ENCODE results near the gene ZNF598. TPM values are rescaled to one million over a fixed set of nuclear protein-coding genes. Genes with fewer than 3 reads are reported as not detected.

ZNF598 gene
- total RNA-seq, 6 donors from 2014 or later = 20.1 to 62.8 (median 41.7) TPM

DNA sequence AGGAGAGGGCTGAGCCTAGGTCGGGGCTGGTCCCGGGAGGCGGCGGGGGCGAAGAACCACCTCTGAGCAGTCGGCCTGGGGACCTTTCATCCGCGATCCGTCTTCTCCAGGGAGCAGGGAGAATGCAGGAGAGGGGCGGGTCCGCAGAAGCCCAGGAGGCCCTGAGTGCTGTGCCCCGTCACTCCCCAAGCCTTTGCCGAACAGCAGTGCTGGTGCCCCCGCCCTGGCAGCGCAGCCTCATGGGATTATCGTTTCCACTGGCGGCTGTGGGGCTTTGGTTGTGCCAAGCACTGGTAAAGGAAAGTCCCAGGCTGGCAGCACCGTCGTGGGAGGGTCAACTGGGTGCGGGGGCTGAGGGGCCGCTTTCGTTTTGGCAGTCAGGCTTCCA, 37.1 kb downstream of the ZNF598 start:
- H3K36me3 ChIP-seq = peaks cover 11 to 36% (median 34%) of the 10 kb centered on the region in 4 donors
- WGBS, 2 donors = 5 to 6% methylated on average over 16 to 20 of the region's 22 CpGs

DNA sequence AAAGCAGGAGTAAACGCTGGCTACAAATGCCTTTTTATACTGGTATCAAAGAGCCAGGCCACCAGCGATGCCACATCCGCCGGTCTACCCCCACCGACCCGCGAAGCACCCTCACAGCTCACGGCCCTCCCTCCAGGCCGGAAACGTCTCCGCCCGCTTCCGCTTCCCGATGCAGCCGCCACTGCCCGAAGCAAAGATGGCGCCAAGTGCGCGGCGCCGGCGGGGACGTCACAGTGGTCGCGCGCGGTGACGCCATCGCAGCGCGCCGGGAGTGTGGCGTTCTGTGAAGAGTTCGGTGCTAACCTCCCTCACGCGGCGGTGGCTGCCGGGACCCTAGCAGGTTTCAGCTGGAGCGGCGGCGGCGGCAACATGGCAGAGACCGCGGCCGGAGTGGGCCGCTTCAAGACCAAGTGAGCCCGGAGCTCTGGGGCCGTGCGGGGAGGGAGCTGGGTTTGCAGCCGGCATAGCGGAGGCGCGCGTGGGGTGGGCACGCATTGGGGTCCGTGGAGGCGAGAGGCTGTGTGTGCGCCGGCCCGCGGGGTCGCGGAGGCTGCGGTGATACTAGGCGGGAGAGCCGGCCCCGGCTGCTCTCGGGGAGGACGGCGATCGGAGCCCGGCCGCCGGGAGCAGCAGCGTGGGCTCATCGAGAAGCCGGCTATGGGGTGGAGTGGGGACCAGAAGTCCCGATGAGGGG, 37.7 kb downstream of the ZNF598 start, which contains the start of gene TBL3:
Gene TBL3, plus strand, starts transcription at position 258 of the 694 bp plus-strand sequence. Its CDS starts 112 bp downstream, at position 370.
- H3K4me1 ChIP-seq = peaks cover 18 to 33% (median 24%) of the 10 kb centered on the region in 4 donors
- TF ChIP-seq POLR2AphosphoS5 (IDR thresholded peaks at IDR 0.05) = peak; percentile 100
- TF ChIP-seq, protein P1, sequence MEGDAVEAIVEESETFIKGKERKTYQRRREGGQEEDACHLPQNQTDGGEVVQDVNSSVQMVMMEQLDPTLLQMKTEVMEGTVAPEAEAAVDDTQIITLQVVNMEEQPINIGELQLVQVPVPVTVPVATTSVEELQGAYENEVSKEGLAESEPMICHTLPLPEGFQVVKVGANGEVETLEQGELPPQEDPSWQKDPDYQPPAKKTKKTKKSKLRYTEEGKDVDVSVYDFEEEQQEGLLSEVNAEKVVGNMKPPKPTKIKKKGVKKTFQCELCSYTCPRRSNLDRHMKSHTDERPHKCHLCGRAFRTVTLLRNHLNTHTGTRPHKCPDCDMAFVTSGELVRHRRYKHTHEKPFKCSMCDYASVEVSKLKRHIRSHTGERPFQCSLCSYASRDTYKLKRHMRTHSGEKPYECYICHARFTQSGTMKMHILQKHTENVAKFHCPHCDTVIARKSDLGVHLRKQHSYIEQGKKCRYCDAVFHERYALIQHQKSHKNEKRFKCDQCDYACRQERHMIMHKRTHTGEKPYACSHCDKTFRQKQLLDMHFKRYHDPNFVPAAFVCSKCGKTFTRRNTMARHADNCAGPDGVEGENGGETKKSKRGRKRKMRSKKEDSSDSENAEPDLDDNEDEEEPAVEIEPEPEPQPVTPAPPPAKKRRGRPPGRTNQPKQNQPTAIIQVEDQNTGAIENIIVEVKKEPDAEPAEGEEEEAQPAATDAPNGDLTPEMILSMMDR (IDR thresholded peaks at IDR 0.05) = peak in 2 of 6 experiments; percentile 36 to 48
- TF ChIP-seq POLR2A (IDR thresholded peaks at IDR 0.05) = peak in 3 of 4 donors; percentile 73 to 97 (median 94)
- TF ChIP-seq EP300 (IDR thresholded peaks at IDR 0.05) = peak in 1 of 4 donors; percentile 81
- H3K27me3 ChIP-seq = no peaks in the 10 kb centered on the region
- peak within 1 kb of the TSS; percentile 88 to 94 (median 90) for H3K27ac ChIP-seq
- 0 to 1% methylated on average over 11 to 64 of the region's 78 CpGs for WGBS, 2 donors
- DNase-seq (peak; percentile 93 to 99), ATAC-seq (ENCODE audit: low FRiP score in 2 of 2) (peak; percentile 93 to 97)
- H3K9me3 ChIP-seq = no peaks in the 10 kb centered on the region
- H3K36me3 ChIP-seq = peaks cover 11 to 30% (median 29%) of the 10 kb centered on the region in 4 donors
- peak within 1 kb of the TSS; percentile 84 to 100 (median 98) for H3K4me3 ChIP-seq

More for the DNA sequence above, 37.1 kb downstream of the ZNF598 start:
- H3K27me3 ChIP-seq = no peaks in the 10 kb centered on the region
- ATAC-seq (ENCODE audit: low FRiP score in 2 of 2) = peak in 1 of 2 donors; percentile 1
- TF ChIP-seq POLR2A (IDR thresholded peaks at IDR 0.05) (no peak), POLR2AphosphoS5 (IDR thresholded peaks at IDR 0.05) (no peak), EP300 (IDR thresholded peaks at IDR 0.05) (no peak)
- TF ChIP-seq, protein P1 (IDR thresholded peaks at IDR 0.05) = no peak
- peaks cover 18 to 33% (median 24%) of the 10 kb centered on the region in 4 donors for H3K4me1 ChIP-seq
- DNase-seq = peak in 1 of 2 donors; percentile 77
- H3K9me3 ChIP-seq = no peaks in the 10 kb centered on the region
- peak overlapping the region; percentile 84 to 100 (median 98) for H3K4me3 ChIP-seq
- H3K27ac ChIP-seq = peak overlapping the region in 3 of 4 donors; percentile 88 to 92 (median 89)

DNA sequence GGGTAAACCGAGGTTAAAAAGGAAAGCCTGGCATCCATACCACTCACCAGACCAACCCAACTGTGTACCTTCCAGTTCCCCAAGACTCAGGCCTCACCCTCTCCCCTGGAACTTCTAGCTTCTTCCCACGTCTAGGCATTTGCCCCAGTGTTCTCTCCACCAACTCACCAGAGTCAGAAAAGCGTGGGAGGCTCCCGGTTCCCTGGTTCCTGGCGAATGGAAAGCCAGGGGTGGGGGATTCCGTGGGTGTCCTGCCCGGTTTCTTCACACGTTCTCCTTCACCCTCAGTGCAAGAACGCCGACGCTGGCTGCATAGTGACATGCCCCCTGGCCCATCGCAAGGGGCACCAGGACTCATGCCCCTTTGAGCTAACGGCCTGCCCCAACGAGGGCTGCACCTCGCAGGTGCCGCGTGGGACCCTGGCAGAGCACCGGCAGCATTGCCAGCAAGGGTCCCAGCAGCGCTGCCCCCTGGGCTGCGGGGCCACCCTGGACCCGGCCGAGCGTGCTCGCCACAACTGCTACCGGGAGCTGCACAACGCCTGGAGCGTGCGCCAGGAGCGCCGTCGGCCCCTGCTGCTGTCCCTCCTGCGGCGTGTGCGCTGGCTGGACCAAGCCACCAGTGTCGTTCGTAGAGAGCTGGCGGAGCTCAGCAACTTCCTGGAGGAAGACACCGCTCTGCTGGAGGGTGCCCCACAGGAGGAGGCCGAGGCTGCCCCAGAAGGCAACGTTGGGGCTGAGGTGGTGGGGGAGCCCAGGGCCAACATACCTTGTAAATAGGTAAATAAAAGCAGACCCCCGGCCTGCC, 41.3 kb downstream of the ZNF598 start:
- peak in 1 of 2 donors; percentile 79 for DNase-seq
- TF ChIP-seq POLR2A (IDR thresholded peaks at IDR 0.05) (no peak), POLR2AphosphoS5 (IDR thresholded peaks at IDR 0.05) (no peak), EP300 (IDR thresholded peaks at IDR 0.05) (no peak)
- TF ChIP-seq, protein P1 (IDR thresholded peaks at IDR 0.05) = no peak
- 82 to 90% methylated on average over 21 to 41 of the region's 41 CpGs for WGBS, 2 donors

DNA sequence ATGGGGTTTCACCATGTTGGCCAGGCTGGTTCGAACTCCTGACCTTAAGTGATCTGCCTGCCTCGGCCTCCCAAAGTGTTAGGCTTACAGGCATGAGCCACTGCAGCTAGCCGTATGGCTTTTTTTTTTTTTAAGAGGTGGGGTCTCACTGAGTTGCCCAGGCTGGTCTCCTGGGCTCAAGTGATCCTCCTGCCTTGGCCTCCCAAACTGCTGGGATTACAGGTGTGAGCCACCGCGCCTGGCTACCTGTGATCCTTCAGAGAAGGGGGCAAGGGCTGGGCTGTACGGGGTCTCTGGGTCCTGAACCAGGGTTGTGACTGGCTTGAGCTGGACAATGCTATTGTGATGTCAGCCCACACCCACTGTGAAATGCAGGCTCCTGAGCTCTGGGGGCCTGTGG, 43.2 kb downstream of the ZNF598 start, which contains the start of gene RNF151:
Gene RNF151, plus strand, starts transcription at position 397 of the 400 bp plus-strand sequence. CDS start 26 bp downstream, outside the sequence.
- H3K27ac ChIP-seq = peak within 1 kb of the TSS; percentile 98 to 100 (median 98)
- H3K4me3 ChIP-seq = peak within 1 kb of the TSS; percentile 85 to 91 (median 88)
- no peaks in the 10 kb centered on the region for H3K27me3 ChIP-seq
- ATAC-seq (ENCODE audit: low FRiP score in 2 of 2) = no peak
- H3K36me3 ChIP-seq = peaks cover 11 to 26% (median 19%) of the 10 kb centered on the region in 4 donors
- WGBS, 2 donors = 96 to 98% methylated on average over 5 to 6 of the region's 6 CpGs
- TF ChIP-seq, protein P1 (IDR thresholded peaks at IDR 0.05) = no peak
- TF ChIP-seq POLR2A (IDR thresholded peaks at IDR 0.05) = no peak
- TF ChIP-seq EP300 (IDR thresholded peaks at IDR 0.05) = no peak
- TF ChIP-seq POLR2AphosphoS5 (IDR thresholded peaks at IDR 0.05) = no peak
- no peak for DNase-seq
- no peaks in the 10 kb centered on the region for H3K9me3 ChIP-seq
- H3K4me1 ChIP-seq = peaks cover 18 to 39% (median 27%) of the 10 kb centered on the region in 4 donors

More for the DNA sequence above, 41.3 kb downstream of the ZNF598 start:
- H3K4me3 ChIP-seq = no peak overlapping the region
- no peak overlapping the region for H3K27ac ChIP-seq
- ATAC-seq (ENCODE audit: low FRiP score in 2 of 2) = no peak
- peaks cover 28 to 45% (median 32%) of the 10 kb centered on the region in 4 donors for H3K4me1 ChIP-seq
- no peaks in the 10 kb centered on the region for H3K27me3 ChIP-seq
- H3K36me3 ChIP-seq = peaks cover 0 to 7% (median under 1%) of the 10 kb centered on the region in 4 donors
- H3K9me3 ChIP-seq = no peaks in the 10 kb centered on the region

Data from upper lobe of left lung (tissue), 6 donors.